ENCODE measurements around the gene CCDC85A.
A peak's percentile ranks its signal among the peaks of the same experiment; 100 is the strongest.

CCDC85A gene

GRCh38 chr2:56309626-56310170 is 125.9 kb downstream of the CCDC85A start:
- Histone ChIP-seq H3K9ac (ENCODE audit: insufficient read length) (no peak overlapping the region), H3K27ac (no peak overlapping the region), H3K36me3 (ENCODE audit: insufficient read depth, low read length) (no peaks in the 10 kb centered on the region), H3K9me3 (ENCODE audit: low read depth, low read length) (no peaks in the 10 kb centered on the region), H3K4me3 (no peak overlapping the region)
- DNase-seq (ENCODE audit: low read depth, low spot score) = no peak
- no peak for TF ChIP-seq POLR2AphosphoS5 (IDR thresholded peaks at IDR 0.05; ENCODE audit: borderline replicate concordance, low read depth, low read length)
- no peak for TF ChIP-seq FOXP2 (optimal IDR thresholded peaks at IDR 0.05; ENCODE audit: control extremely low read depth, extremely low read length, insufficient read depth)
- no peak for TF ChIP-seq EZH2 (IDR thresholded peaks at IDR 0.05)

- H3K9me3 ChIP-seq (ENCODE audit: low read depth, low read length) = no peaks in the 10 kb centered on the region
- no peak overlapping the region for H3K4me3 ChIP-seq
- no peak for TF ChIP-seq EZH2 (IDR thresholded peaks at IDR 0.05)
- no peak for TF ChIP-seq POLR2AphosphoS5 (IDR thresholded peaks at IDR 0.05; ENCODE audit: borderline replicate concordance, low read depth, low read length)
- TF ChIP-seq FOXP2 (optimal IDR thresholded peaks at IDR 0.05; ENCODE audit: control extremely low read depth, extremely low read length, insufficient read depth) = no peak
- no peak for DNase-seq (ENCODE audit: low read depth, low spot score)
- no peak overlapping the region for H3K27ac ChIP-seq
- H3K9ac ChIP-seq (ENCODE audit: insufficient read length) = no peak overlapping the region
- no peaks in the 10 kb centered on the region for H3K36me3 ChIP-seq (ENCODE audit: insufficient read depth, low read length)
Observed at GRCh38 chr2:56313500-56313921, 129.7 kb downstream of the CCDC85A start.

- H3K36me3 ChIP-seq (ENCODE audit: insufficient read depth, low read length) = no peaks in the 10 kb centered on the region
- H3K9me3 ChIP-seq (ENCODE audit: low read depth, low read length) = no peaks in the 10 kb centered on the region
- no peak overlapping the region for H3K9ac ChIP-seq (ENCODE audit: insufficient read length)
- no peak for DNase-seq (ENCODE audit: low read depth, low spot score)
- TF ChIP-seq POLR2AphosphoS5 (IDR thresholded peaks at IDR 0.05; ENCODE audit: borderline replicate concordance, low read depth, low read length) = no peak
- no peak for TF ChIP-seq FOXP2 (optimal IDR thresholded peaks at IDR 0.05; ENCODE audit: control extremely low read depth, extremely low read length, insufficient read depth)
- no peak overlapping the region; the same call in 1 of the 2 replicates for H3K4me3 ChIP-seq
- H3K27ac ChIP-seq = no peak overlapping the region
Observed at GRCh38 chr2:56314371-56314770, 130.6 kb downstream of the CCDC85A start.

- TF ChIP-seq POLR2AphosphoS5 (IDR thresholded peaks at IDR 0.05; ENCODE audit: borderline replicate concordance, low read depth, low read length) = no peak
- no peak for TF ChIP-seq EZH2 (IDR thresholded peaks at IDR 0.05)
- no peak for TF ChIP-seq FOXP2 (optimal IDR thresholded peaks at IDR 0.05; ENCODE audit: control extremely low read depth, extremely low read length, insufficient read depth)
- no peak for DNase-seq (ENCODE audit: low read depth, low spot score)
- no peak overlapping the region for H3K9ac ChIP-seq (ENCODE audit: insufficient read length)
- H3K36me3 ChIP-seq (ENCODE audit: insufficient read depth, low read length) = no peaks in the 10 kb centered on the region
- H3K9me3 ChIP-seq (ENCODE audit: low read depth, low read length) = no peaks in the 10 kb centered on the region
- H3K27ac ChIP-seq = peak overlapping the region; percentile 33; the same call in 1 of the 2 replicates
- peak overlapping the region; percentile 45 for H3K4me3 ChIP-seq
Observed at GRCh38 chr2:56314796-56315195, 131.0 kb downstream of the CCDC85A start.

GRCh38 chr2:56315376-56315775 is 131.6 kb downstream of the CCDC85A start:
- peak overlapping the region; percentile 33; the same call in 1 of the 2 replicates for H3K27ac ChIP-seq
- H3K4me3 ChIP-seq = peak overlapping the region; percentile 45
- no peaks in the 10 kb centered on the region for H3K36me3 ChIP-seq (ENCODE audit: insufficient read depth, low read length)
- no peaks in the 10 kb centered on the region for H3K9me3 ChIP-seq (ENCODE audit: low read depth, low read length)
- peak; percentile 18 for DNase-seq (ENCODE audit: low read depth, low spot score)
- no peak overlapping the region for H3K9ac ChIP-seq (ENCODE audit: insufficient read length)
- TF ChIP-seq FOXP2 (optimal IDR thresholded peaks at IDR 0.05; ENCODE audit: control extremely low read depth, extremely low read length, insufficient read depth) = no peak
- TF ChIP-seq POLR2AphosphoS5 (IDR thresholded peaks at IDR 0.05; ENCODE audit: borderline replicate concordance, low read depth, low read length) = no peak
- TF ChIP-seq EZH2 (IDR thresholded peaks at IDR 0.05) = no peak

- no peak overlapping the region for H3K27ac ChIP-seq
- TF ChIP-seq POLR2AphosphoS5 (IDR thresholded peaks at IDR 0.05; ENCODE audit: borderline replicate concordance, low read depth, low read length) (no peak), FOXP2 (optimal IDR thresholded peaks at IDR 0.05; ENCODE audit: control extremely low read depth, extremely low read length, insufficient read depth) (no peak), EZH2 (IDR thresholded peaks at IDR 0.05) (no peak)
- no peaks in the 10 kb centered on the region for H3K9me3 ChIP-seq (ENCODE audit: low read depth, low read length)
- no peak overlapping the region for H3K4me3 ChIP-seq
- no peaks in the 10 kb centered on the region for H3K36me3 ChIP-seq (ENCODE audit: insufficient read depth, low read length)
- no peak overlapping the region for H3K9ac ChIP-seq (ENCODE audit: insufficient read length)
- DNase-seq (ENCODE audit: low read depth, low spot score) = no peak
Observed at GRCh38 chr2:56316011-56316410, 132.2 kb downstream of the CCDC85A start.

- no peak overlapping the region for H3K4me3 ChIP-seq
- H3K9me3 ChIP-seq (ENCODE audit: low read depth, low read length) = no peaks in the 10 kb centered on the region
- no peaks in the 10 kb centered on the region for H3K36me3 ChIP-seq (ENCODE audit: insufficient read depth, low read length)
- no peak for DNase-seq (ENCODE audit: low read depth, low spot score)
- no peak overlapping the region for H3K9ac ChIP-seq (ENCODE audit: insufficient read length)
- TF ChIP-seq EZH2 (IDR thresholded peaks at IDR 0.05) (no peak), FOXP2 (optimal IDR thresholded peaks at IDR 0.05; ENCODE audit: control extremely low read depth, extremely low read length, insufficient read depth) (no peak), POLR2AphosphoS5 (IDR thresholded peaks at IDR 0.05; ENCODE audit: borderline replicate concordance, low read depth, low read length) (no peak)
- no peak overlapping the region for H3K27ac ChIP-seq
Observed at GRCh38 chr2:56318147-56318546, 134.4 kb downstream of the CCDC85A start.

- no peak for DNase-seq (ENCODE audit: low read depth, low spot score)
- no peak overlapping the region for H3K9ac ChIP-seq (ENCODE audit: insufficient read length)
- TF ChIP-seq EZH2 (IDR thresholded peaks at IDR 0.05) (no peak), POLR2AphosphoS5 (IDR thresholded peaks at IDR 0.05; ENCODE audit: borderline replicate concordance, low read depth, low read length) (no peak), FOXP2 (optimal IDR thresholded peaks at IDR 0.05; ENCODE audit: control extremely low read depth, extremely low read length, insufficient read depth) (no peak)
- no peaks in the 10 kb centered on the region for H3K9me3 ChIP-seq (ENCODE audit: low read depth, low read length)
- H3K4me3 ChIP-seq = no peak overlapping the region
- H3K27ac ChIP-seq = no peak overlapping the region
- H3K36me3 ChIP-seq (ENCODE audit: insufficient read depth, low read length) = no peaks in the 10 kb centered on the region
Observed at GRCh38 chr2:56325661-56326345, 142.0 kb downstream of the CCDC85A start.
